Activated naive CD8-positive, alpha-beta T cell treated with anti-CD3 and anti-CD28 coated beads, Interleukin-2, amount 50 U/mL, for 24 hours (primary cell): ENCODE measurements around the gene NKX1-1.
A peak's percentile ranks its signal among the peaks of the same experiment; 100 is the strongest.
"Not testable (repeated sequence)": the region's sequence is repeated elsewhere in the genome, so short reads cannot be mapped to it uniquely, and the experiment has no call there.

Source experiments
- ATAC-seq: fragments of 150-1000 bp; cut with Tn5 transposase; one replicate; pipeline ENCODE4 v1.10.0; 2021
- DNase-seq: peaks from one replicate; pipeline ENCODE4 v3.0.0; 2021
- H3K27ac Mint-ChIP-seq: one replicate; pipeline ENCODE4 v1.8.0; 2021; ENCODE audit warnings: mild to moderate bottlenecking, mixed read lengths
- H3K27me3 Mint-ChIP-seq: one replicate; pipeline ENCODE4 v1.8.0; 2021; ENCODE audit warnings: mixed read lengths
- H3K36me3 Mint-ChIP-seq: one replicate; pipeline ENCODE4 v1.8.0; 2021; ENCODE audit warnings: low read depth, mixed read lengths
- H3K4me1 Mint-ChIP-seq: one replicate; pipeline ENCODE4 v1.8.0; 2021; ENCODE audit warnings: mixed read lengths
- H3K4me3 Mint-ChIP-seq: one replicate; pipeline ENCODE4 v1.8.0; 2021; ENCODE audit warnings: mild to moderate bottlenecking, moderate library complexity, mixed read lengths
- H3K9me3 Mint-ChIP-seq: one replicate; pipeline ENCODE4 v1.8.0; 2021; ENCODE audit warnings: mixed read lengths

The NKX1-1 gene

DNA sequence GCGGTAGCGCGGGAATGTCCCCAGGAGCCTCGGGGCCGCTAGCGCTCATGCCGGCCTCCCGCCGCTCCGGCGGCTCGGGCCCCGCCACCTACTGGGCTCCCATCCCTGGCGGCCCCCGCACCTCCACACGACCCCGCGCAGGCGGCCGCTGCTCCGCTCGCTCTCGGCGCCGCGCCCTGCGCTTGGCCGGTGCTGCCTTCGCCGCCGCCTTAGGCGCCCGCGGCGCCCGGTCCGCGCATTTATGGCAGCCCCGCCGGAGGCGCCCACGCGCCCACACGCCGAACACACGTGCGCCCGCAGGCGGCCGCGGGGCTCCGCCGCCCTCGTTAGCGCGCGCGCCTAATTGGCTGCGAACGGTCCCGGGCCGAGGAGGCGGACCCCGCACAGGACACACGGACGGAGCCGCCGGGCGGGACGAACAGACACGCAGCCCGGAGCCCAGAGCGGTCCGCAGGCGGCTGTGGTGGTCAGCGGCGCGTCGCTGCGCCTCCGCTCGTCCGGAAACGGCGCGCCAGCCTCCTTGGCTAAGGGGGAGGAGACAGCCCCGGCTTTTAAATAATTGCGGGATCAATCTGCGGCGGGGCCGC lies at the start of gene NKX1-1:
Gene NKX1-1 (minus strand): TSS at position 49 of the 587 bp plus-strand sequence. CDS start 0 bp downstream, at position 49.
- peak within 1 kb of the TSS; percentile 42 for H3K4me3 Mint-ChIP-seq
- peak within 1 kb of the TSS; percentile 79 for H3K27ac Mint-ChIP-seq
- DNase-seq: peak; percentile 1
- peaks cover 59% of the 10 kb centered on the region for H3K27me3 Mint-ChIP-seq
- H3K4me1 Mint-ChIP-seq: peaks cover 4% of the 10 kb centered on the region
- no peak for ATAC-seq
- no peaks in the 10 kb centered on the region for H3K9me3 Mint-ChIP-seq
- peaks cover 3% of the 10 kb centered on the region for H3K36me3 Mint-ChIP-seq

DNA sequence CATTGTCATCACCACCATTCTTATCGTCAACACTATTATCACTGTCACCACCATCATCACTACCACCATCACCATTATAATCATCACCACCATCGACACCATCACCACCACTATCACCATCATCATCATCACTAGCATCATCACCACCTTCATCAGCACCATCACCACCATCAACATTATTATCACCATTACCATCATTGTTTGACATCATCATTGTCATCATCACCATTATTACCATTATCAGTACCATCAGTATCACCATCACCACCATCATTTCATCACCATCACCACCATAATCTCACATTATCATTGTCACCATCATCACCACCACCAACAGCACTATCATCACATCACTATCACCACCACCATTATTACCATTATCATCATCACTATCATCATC lies 47.5 kb upstream of the NKX1-1 start:
- Mint-ChIP-seq H3K36me3 (no peaks in the 10 kb centered on the region), H3K4me3 (no peak overlapping the region), H3K27me3 (peaks cover 10% of the 10 kb centered on the region), H3K9me3 (peaks cover 26% of the 10 kb centered on the region), H3K4me1 (no peaks in the 10 kb centered on the region), H3K27ac (no peak overlapping the region)
- ATAC-seq (no peak), DNase-seq (no peak)

DNA sequence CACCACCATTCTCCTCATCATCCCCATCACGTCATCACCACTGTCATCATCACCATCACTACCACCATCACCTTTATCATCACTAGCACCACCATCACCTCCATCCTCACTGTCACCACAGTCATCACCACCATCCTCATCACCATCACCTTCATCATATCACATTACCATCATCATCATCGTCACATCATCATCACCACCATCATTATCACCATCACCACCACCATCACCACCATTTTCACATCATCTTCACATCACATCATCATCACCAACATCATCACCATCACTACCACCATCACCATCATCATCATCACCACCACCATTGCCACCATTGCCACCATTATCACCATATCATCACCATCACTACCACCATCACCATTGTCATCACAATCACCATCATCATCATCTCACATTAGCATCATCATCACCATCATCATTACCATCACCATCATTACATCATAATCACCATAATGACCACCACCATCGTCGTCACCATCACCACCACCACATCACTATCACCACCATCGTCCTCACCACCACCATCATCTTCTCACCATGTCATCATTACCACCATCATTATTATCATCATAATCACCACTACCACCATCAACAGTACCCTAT lies 46.3 kb upstream of the NKX1-1 start:
- H3K27ac Mint-ChIP-seq: no peak overlapping the region
- no peak overlapping the region for H3K4me3 Mint-ChIP-seq
- ATAC-seq: no peak
- H3K36me3 Mint-ChIP-seq: no peaks in the 10 kb centered on the region
- peaks cover 26% of the 10 kb centered on the region for H3K9me3 Mint-ChIP-seq
- H3K4me1 Mint-ChIP-seq: no peaks in the 10 kb centered on the region
- DNase-seq: no peak
- peaks cover 3% of the 10 kb centered on the region for H3K27me3 Mint-ChIP-seq

DNA sequence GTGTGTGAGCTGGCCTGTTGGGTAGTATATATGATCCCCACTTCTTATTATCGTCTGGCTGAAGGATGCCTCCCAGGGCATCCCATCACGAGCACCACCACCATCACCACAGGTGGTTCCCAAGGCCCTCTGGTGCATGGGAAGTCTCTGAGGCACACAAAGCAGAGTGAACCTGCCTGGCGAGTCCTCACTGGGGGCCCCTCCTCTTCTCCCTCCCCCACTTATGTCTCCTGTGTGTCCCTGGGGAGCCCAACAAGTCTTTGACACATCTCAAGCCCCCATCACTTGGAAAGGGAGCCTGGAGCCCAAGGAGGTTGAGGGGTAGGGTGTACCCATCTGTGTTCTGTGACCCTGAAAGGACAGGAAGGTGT lies 45.5 kb upstream of the NKX1-1 start:
- no peak for ATAC-seq
- Mint-ChIP-seq H3K4me3 (no peak overlapping the region), H3K27ac (no peak overlapping the region), H3K4me1 (no peaks in the 10 kb centered on the region), H3K36me3 (no peaks in the 10 kb centered on the region), H3K9me3 (peaks cover 22% of the 10 kb centered on the region), H3K27me3 (peaks cover 3% of the 10 kb centered on the region)
- no peak for DNase-seq

DNA sequence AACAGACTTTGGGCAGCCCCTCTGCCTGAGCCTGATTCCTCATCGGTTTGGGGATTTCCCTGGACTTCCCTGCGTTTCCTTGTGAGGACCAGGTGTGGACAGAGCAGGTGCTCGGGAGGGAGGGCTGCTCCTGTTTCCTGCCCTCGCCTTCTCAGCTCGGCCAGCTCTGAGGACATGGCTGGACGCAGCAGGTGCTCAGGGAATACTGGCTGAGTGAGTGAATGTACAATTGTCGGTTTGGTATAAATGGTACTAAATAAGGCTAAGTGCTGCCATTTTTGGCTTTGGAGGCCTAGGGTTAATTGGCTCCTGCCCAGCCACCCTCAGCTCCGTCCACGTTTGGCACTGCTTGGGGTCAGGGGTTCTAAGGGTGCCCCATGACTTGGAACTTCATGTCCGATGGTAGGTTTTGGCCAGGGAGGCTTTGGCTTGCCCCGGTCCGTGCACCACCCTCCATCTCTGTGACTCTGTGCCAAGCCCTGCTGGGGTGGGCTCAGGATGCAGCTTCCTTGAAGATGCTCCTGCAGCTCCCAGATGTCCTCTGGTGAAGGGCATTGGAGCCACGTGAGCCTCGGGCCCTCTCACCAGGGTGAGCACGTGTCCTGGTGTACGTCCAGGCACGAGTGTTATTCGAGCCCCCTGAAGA lies 45.0 kb upstream of the NKX1-1 start:
- Mint-ChIP-seq H3K4me1 (no peaks in the 10 kb centered on the region), H3K27ac (no peak overlapping the region), H3K36me3 (no peaks in the 10 kb centered on the region), H3K4me3 (no peak overlapping the region), H3K27me3 (peaks cover 3% of the 10 kb centered on the region), H3K9me3 (peaks cover 22% of the 10 kb centered on the region)
- ATAC-seq (no peak), DNase-seq (no peak)

GRCh38 chr4:1449833-1450741 lies 43.8 kb upstream of the NKX1-1 start:
- Mint-ChIP-seq H3K36me3 (no peaks in the 10 kb centered on the region), H3K4me1 (no peaks in the 10 kb centered on the region), H3K9me3 (peaks cover 22% of the 10 kb centered on the region), H3K4me3 (no peak overlapping the region), H3K27ac (no peak overlapping the region), H3K27me3 (peaks cover 7% of the 10 kb centered on the region)
- ATAC-seq: no peak
- no peak for DNase-seq

DNA sequence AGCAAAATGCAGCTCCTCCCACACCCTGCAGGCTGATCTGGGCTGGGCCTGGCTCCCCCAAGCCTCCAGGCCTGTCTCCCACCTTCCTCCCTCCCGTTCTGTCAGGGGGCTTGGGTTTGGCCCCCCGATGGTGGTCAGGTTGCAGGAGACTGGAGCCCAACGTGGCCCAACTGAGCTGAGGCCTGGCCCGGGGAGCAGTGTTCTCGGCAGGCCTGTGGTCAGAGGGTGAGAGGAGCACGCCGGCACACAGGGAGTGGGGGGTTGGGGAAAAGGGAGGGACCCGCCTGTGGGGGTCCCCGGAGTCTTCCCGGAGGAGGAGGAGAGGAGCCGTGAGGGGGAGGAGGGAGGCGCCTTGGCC lies 43.2 kb upstream of the NKX1-1 start:
- Mint-ChIP-seq H3K27me3 (peaks cover 7% of the 10 kb centered on the region), H3K27ac (no peak overlapping the region), H3K9me3 (peaks cover 22% of the 10 kb centered on the region), H3K36me3 (no peaks in the 10 kb centered on the region), H3K4me1 (no peaks in the 10 kb centered on the region), H3K4me3 (no peak overlapping the region)
- ATAC-seq: no peak
- no peak for DNase-seq

- no peaks in the 10 kb centered on the region for H3K4me1 Mint-ChIP-seq
- DNase-seq (no peak), ATAC-seq (no peak)
- peaks cover 18% of the 10 kb centered on the region for H3K9me3 Mint-ChIP-seq
- H3K27me3 Mint-ChIP-seq: peaks cover 9% of the 10 kb centered on the region
- no peaks in the 10 kb centered on the region for H3K36me3 Mint-ChIP-seq
- no peak overlapping the region for H3K4me3 Mint-ChIP-seq
- no peak overlapping the region for H3K27ac Mint-ChIP-seq
These were observed 42.6 kb upstream of the NKX1-1 start for GRCh38 chr4:1448589-1449420.

DNA sequence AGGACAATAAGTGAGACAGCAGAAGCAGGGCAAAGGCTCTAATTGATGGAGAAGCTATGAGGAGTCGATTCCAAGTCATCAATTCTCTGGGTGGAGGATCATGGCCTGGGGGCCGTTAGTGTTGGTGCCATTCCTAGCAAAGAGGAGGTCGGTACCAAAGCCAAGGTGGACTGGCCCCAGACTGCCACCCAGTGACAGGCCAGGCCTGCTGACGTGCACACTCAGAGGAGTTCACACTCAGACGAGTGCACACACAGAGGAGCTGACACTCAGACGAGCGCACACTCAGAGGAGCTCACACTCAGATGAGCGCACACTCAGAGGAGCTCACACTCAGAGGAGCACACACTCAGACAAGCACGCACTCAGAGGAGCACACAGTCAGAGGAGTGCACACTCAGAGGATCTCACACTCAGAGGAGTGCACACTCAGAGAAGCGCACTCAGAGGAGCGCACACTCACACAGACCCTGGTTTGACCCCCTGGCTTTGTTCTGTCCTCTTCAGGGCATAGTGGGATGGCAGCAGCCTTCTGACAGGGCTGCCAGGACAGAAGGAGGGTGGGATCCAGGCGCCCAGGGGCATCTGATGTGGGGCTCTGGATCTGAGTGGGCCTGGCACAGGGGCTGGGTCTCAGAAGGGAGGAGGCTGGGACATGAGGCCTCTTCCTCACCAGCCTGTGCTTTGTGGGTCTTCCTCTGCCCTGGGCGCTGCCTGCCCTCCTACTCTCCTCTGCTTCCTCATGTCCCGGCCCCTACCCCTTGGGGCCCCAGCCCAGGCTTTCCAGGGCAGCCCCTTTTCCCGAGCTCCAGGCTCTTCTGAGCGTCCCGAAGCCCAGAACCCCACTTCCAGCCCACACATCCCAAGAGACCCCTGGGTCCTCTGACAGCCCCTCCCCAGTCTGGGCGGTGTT lies 41.7 kb upstream of the NKX1-1 start:
- Mint-ChIP-seq H3K27ac (no peak overlapping the region), H3K36me3 (no peaks in the 10 kb centered on the region), H3K4me1 (no peaks in the 10 kb centered on the region), H3K4me3 (no peak overlapping the region), H3K9me3 (peaks cover 9% of the 10 kb centered on the region), H3K27me3 (peaks cover 11% of the 10 kb centered on the region)
- no peak for DNase-seq
- ATAC-seq: peak; percentile 17

DNA sequence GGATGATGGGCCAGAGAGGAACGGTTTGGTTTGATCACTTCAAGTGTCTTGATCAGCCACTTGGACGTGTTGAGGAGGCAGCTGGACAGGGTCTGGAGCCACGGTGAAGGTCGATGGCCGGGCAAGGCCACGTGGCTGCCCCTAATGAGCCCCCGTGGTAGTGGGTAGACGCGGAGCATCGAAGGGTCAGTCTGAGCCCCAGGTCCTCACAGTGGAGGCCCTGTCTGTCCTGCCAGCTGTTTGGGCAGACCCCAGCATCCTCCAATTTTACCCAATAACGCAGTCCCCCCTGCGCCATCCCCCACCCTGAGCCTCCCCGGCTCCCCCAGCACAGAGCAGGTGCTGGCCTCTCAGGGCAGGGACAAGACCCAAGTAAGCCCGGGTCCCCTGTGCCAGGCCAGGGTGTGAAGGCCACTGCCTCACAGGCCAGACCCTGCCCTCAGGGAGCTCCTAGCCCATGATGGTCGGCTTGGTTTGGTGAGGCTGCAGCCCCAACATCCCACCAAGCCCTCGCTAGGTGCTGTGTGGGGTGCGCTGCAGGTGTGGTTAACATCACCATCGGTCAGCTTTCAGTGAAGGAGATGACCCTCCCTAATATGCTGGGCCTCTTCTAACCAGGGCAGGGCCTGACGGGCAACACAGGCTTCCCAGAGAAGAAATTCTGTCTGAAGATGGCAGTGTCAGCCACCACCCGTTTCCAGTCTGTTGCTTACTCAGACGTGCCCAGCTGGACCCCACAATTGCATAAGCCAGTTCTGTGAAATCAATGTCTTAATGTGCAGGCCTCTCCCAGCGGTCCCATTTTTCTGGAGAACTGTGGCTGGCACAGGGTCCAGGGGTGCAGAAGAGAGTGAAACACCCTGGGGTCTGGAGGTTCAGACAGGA lies 40.5 kb upstream of the NKX1-1 start:
- no peaks in the 10 kb centered on the region for H3K4me1 Mint-ChIP-seq
- DNase-seq (no peak), ATAC-seq (no peak)
- no peaks in the 10 kb centered on the region for H3K9me3 Mint-ChIP-seq
- no peak overlapping the region for H3K27ac Mint-ChIP-seq
- H3K4me3 Mint-ChIP-seq: no peak overlapping the region
- H3K36me3 Mint-ChIP-seq: no peaks in the 10 kb centered on the region
- peaks cover 11% of the 10 kb centered on the region for H3K27me3 Mint-ChIP-seq

GRCh38 chr4:1445716-1446445 lies 39.6 kb upstream of the NKX1-1 start:
- Mint-ChIP-seq H3K27ac (no peak overlapping the region), H3K9me3 (no peaks in the 10 kb centered on the region), H3K27me3 (peaks cover 11% of the 10 kb centered on the region), H3K36me3 (no peaks in the 10 kb centered on the region), H3K4me1 (no peaks in the 10 kb centered on the region), H3K4me3 (no peak overlapping the region)
- no peak for DNase-seq
- no peak for ATAC-seq

- not testable (repeated sequence) for DNase-seq, H3K4me1 Mint-ChIP-seq, H3K9me3 Mint-ChIP-seq, H3K4me3 Mint-ChIP-seq, ATAC-seq, H3K36me3 Mint-ChIP-seq, H3K27ac Mint-ChIP-seq
- H3K27me3 Mint-ChIP-seq: peaks cover 11% of the 10 kb centered on the region
These were observed 37.5 kb upstream of the NKX1-1 start for GRCh38 chr4:1443688-1444172.
